Keratinocyte (primary cell): ENCODE measurements around the gene CCNYL1. TPM values are rescaled to one million over a fixed set of nuclear protein-coding genes. Genes with fewer than 3 reads are reported as not detected.

Experiments
- DNase-seq: peaks from one replicate; pipeline ENCODE4 v3.0.0-alpha.2; 2011; ENCODE audit warnings: low read depth, missing footprints, low spot score
- FAIRE-seq: peaks from 2 replicates; lab custom pipeline; 2011; peaks lifted over from hg19 to GRCh38; lab: Jason Lieb, UNC
- H2AFZ ChIP-seq: 2 replicates; pipeline ENCODE4 v1.6.0; 2012; ENCODE audit warnings: low read length, control low read depth, inconsistent platforms; ENCODE audit not compliant: control insufficient read depth
- H3K27ac ChIP-seq: 2 replicates; pipeline ENCODE4 v1.5.1; 2011; ENCODE audit warnings: low read length; ENCODE audit not compliant: control insufficient read depth, insufficient read depth
- H3K27me3 ChIP-seq: 3 replicates; pipeline ENCODE4 v1.6.0; 2011; ENCODE audit warnings: low read length; ENCODE audit not compliant: control insufficient read depth, insufficient read depth; ENCODE audit errors: extremely low read depth
- H3K36me3 ChIP-seq, 2 experiments: 2 replicates in 1 of 2; 3 replicates in 1 of 2; pipeline ENCODE4 v1.5.1; 2011; ENCODE audit warnings: low read length in 2 of 2, mild to moderate bottlenecking in 1 of 2; ENCODE audit not compliant: control insufficient read depth in 2 of 2, insufficient read depth in 2 of 2; ENCODE audit errors: extremely low read depth in 1 of 2
- H3K4me1 ChIP-seq: 3 replicates; pipeline ENCODE4 v1.5.1; 2011; ENCODE audit warnings: low read length; ENCODE audit not compliant: control insufficient read depth, insufficient read depth; ENCODE audit errors: extremely low read depth
- H3K4me2 ChIP-seq: 3 replicates; pipeline ENCODE4 v1.6.0; 2011; ENCODE audit warnings: low read depth, low read length; ENCODE audit not compliant: control insufficient read depth, insufficient read depth; ENCODE audit errors: extremely low read depth
- H3K4me3 ChIP-seq, 3 experiments: fragments of 200-600 bp in 1 of 3; sonication (generic) in 1 of 3; 2 replicates in 2 of 3; 3 replicates in 1 of 3; pipeline ENCODE4 v1.5.1; 2011 to 2016; ENCODE audit warnings: low read length in 3 of 3, mild to moderate bottlenecking in 3 of 3, control low read depth in 2 of 3, inconsistent platforms in 1 of 3, low read depth in 1 of 3, mixed read lengths in 1 of 3, mixed run types in 1 of 3, moderate library complexity in 1 of 3; ENCODE audit not compliant: control insufficient read depth in 2 of 3, insufficient read depth in 2 of 3; ENCODE audit errors: extremely low read depth in 1 of 3
- H3K79me2 ChIP-seq: 2 replicates; pipeline ENCODE4 v1.6.0; 2012; ENCODE audit warnings: low read length; ENCODE audit not compliant: control insufficient read depth, insufficient read depth
- H3K9ac ChIP-seq: 3 replicates; pipeline ENCODE4 v1.6.0; 2011; ENCODE audit warnings: low read length; ENCODE audit not compliant: control insufficient read depth, insufficient read depth; ENCODE audit errors: extremely low read depth
- H3K9me1 ChIP-seq: 3 replicates; pipeline ENCODE4 v1.6.0; 2011; ENCODE audit warnings: low read length; ENCODE audit not compliant: control insufficient read depth, insufficient read depth; ENCODE audit errors: extremely low read depth
- H3K9me3 ChIP-seq: 2 replicates; pipeline ENCODE4 v1.5.1; 2012; ENCODE audit warnings: low read depth, low read length; ENCODE audit not compliant: control insufficient read depth
- H4K20me1 ChIP-seq: 3 replicates; pipeline ENCODE4 v1.6.0; 2011; ENCODE audit warnings: low read length; ENCODE audit not compliant: control insufficient read depth, insufficient read depth; ENCODE audit errors: extremely low read depth
- EZH2 ChIP-seq: IDR thresholded peaks from one replicate; pipeline ENCODE4 v1.6.1; 2012; ENCODE audit warnings: inconsistent platforms, mild to moderate bottlenecking, low read length, moderate library complexity
- dilution Hi-C: fragments of 300-500 bp; cut with MboI; formaldehyde crosslinking; loops from one replicate; pipeline ENCODE4 v1.7.0; 2020; ENCODE audit warnings: low sequenced_read_pairs; ENCODE audit not compliant: extremely low pct_ligation_motif_present
- polyA minus RNA-seq, 3 experiments: library from RNA; depleted of rRNA, polyadenylated mRNA; stranded (reverse); fragments of >200 nt; gene quantifications; 1 replicate in 1 of 3; 2 replicates in 1 of 3; 3 replicates in 1 of 3; pipeline ENCODE4 v1.2.3, GENCODE V29; 2011
- polyA plus RNA-seq, 5 experiments: library from polyadenylated mRNA; depleted of rRNA in 3 of 5; stranded (reverse) in 3 of 5; stranded (forward) in 1 of 5; unstranded in 1 of 5; fragments of >200 nt; gene quantifications; 1 replicate in 1 of 5; 2 replicates in 3 of 5; 3 replicates in 1 of 5; pipeline versions ENCODE4 v1.2.1 to v1.2.3, GENCODE V29; 2011 to 2012; ENCODE audit warnings: missing spikeins in 2 of 5, low read depth in 1 of 5, low replicate concordance in 1 of 5
- TF ChIP-seq, protein P1 (sequence below), 3 experiments: IDR thresholded peaks in 1 of 3; conservative IDR thresholded peaks in 1 of 3; optimal IDR thresholded peaks in 1 of 3; 2 replicates in 2 of 3; 3 replicates in 1 of 3; pipeline versions ENCODE3 to v1.5.1; 2011; ENCODE audit warnings: low read length in 3 of 3, mild to moderate bottlenecking in 3 of 3, moderate library complexity in 2 of 3, control low read depth in 1 of 3, inconsistent platforms in 1 of 3; ENCODE audit not compliant: insufficient read depth in 2 of 3; ENCODE audit errors: extremely low read depth in 1 of 3

CCNYL1 gene
- polyA plus RNA-seq (15.5 to 29.9 TPM (median 19.4 TPM) in 3 replicates), polyA minus RNA-seq (4.0 to 27.5 TPM (median 15.9 TPM) in 3 replicates)
- 4.8 TPM for polyA plus RNA-seq (2011; ENCODE audit: low read depth)
- polyA plus RNA-seq (2011; cell fraction: cytosol; rRNA removed) = 18.3 and 41.5 TPM in 2 replicates
- polyA plus RNA-seq (2011; cell fraction: nucleus; rRNA removed) = 18.6 and 20.0 TPM in 2 replicates
- 7.9 and 24.3 TPM in 2 replicates for polyA plus RNA-seq (2012; ENCODE audit: low replicate concordance)
- 22.3 TPM for polyA minus RNA-seq (2011; cell fraction: cytosol; rRNA and poly(A)+ RNA removed)
- polyA minus RNA-seq (2011; cell fraction: nucleus; rRNA and poly(A)+ RNA removed) = 8.4 and 16.0 TPM in 2 replicates

DNA sequence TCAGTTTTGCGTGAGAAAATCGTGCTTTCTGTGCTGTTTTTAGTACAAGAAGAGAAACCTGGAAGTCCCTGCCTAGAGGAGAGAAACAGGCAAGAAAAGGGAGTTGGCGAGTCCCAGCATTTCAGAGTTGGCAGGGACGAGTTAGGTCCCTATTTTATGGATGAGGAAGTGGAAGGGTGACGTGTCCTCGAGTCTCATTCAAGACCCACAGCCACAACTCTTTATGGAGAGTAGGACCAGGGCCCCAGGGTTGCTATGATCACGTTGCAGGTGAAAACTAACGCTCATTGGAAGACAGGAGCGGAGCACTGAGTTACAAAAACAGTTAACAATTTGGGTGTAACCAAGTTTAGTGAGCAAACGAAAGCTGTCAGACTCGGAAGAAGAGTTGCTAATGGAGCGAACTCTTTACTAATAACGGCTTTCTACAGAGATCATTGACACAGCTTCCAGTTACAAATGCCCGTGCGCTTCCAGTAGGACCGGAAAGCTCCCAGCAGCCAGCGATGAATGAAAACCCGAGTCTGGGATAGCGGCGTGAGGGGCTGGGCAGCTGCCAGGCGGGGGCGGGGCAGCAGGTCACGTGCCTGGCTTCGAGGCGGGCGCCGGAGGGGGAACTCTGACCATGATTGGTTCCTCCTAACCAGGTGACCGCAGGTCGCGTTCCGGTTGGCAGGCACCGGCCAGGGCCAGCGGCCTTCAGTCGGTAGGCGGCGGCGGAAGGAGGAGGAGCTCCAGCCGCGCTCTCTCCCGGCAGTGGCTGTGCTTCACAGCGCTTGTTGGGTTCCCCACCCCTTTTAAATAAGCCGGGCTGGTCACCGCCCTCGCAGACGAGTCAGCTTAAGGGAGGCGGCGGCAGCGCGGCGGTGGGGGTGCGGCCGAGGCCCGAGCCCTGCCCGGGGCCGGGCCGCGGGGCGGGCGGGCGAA lies at the start of gene CCNYL1:
CCNYL1 (plus strand) TSS at position 827 of the 927 bp plus-strand sequence. CDS start 257 bp downstream, outside the sequence.
- Histone ChIP-seq H3K9ac (peak within 1 kb of the TSS; percentile 80), H3K27me3 (no peaks in the 10 kb centered on the region), H3K4me2 (peak within 1 kb of the TSS; percentile 97), H4K20me1 (no peaks in the 10 kb centered on the region), H3K4me3 (peak within 1 kb of the TSS; percentile 91 to 98 (median 92)), H3K4me1 (peaks cover 33% of the 10 kb centered on the region), H3K36me3 (no peaks in the 10 kb centered on the region), H3K9me3 (no peaks in the 10 kb centered on the region), H3K79me2 (peaks cover 32% of the 10 kb centered on the region), H2AFZ (peak within 1 kb of the TSS; percentile 94), H3K27ac (peak within 1 kb of the TSS; percentile 68), H3K9me1 (no peaks in the 10 kb centered on the region)
- dilution Hi-C loops = no loop called here
- DNase-seq (peak; percentile 85), FAIRE-seq (peak; percentile 73)
- no peak for TF ChIP-seq EZH2
- TF ChIP-seq, protein P1, sequence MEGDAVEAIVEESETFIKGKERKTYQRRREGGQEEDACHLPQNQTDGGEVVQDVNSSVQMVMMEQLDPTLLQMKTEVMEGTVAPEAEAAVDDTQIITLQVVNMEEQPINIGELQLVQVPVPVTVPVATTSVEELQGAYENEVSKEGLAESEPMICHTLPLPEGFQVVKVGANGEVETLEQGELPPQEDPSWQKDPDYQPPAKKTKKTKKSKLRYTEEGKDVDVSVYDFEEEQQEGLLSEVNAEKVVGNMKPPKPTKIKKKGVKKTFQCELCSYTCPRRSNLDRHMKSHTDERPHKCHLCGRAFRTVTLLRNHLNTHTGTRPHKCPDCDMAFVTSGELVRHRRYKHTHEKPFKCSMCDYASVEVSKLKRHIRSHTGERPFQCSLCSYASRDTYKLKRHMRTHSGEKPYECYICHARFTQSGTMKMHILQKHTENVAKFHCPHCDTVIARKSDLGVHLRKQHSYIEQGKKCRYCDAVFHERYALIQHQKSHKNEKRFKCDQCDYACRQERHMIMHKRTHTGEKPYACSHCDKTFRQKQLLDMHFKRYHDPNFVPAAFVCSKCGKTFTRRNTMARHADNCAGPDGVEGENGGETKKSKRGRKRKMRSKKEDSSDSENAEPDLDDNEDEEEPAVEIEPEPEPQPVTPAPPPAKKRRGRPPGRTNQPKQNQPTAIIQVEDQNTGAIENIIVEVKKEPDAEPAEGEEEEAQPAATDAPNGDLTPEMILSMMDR (optimal IDR thresholded peaks at IDR 0.05 in 1 of 3, IDR thresholded peaks at IDR 0.05 in 1 of 3, conservative IDR thresholded peaks at IDR 0.05 in 1 of 3; ENCODE audit: extremely low read depth in 1 of 3, insufficient read depth in 2 of 3, low read length in 3 of 3) = no peak

DNA sequence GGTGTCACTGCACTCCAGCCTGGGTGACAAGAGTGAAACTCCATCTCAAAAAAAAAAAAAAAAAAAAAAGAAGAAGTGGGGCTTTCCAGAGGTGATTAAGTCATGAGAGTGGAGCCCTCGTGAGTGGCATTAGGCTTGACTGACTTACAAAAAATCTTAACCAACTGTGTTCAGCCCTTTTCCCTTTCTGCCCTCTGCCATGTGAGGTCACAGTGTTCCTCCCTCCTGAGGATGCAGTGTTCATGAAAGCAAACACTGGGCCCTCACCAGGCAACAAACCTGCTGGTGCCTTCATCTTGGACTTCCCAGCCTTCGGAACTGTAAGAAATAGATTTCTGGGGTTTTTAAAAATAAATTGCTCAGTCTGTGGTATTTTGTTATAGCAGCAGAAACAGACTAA lies 49.2 kb upstream of the CCNYL1 start:
- Histone ChIP-seq H3K9me1 (no peaks in the 10 kb centered on the region), H2AFZ (no peak overlapping the region), H3K36me3 (no peaks in the 10 kb centered on the region), H3K4me1 (no peaks in the 10 kb centered on the region), H3K9ac (no peak overlapping the region), H3K9me3 (no peaks in the 10 kb centered on the region), H3K4me2 (no peak overlapping the region), H4K20me1 (no peaks in the 10 kb centered on the region), H3K27ac (no peak overlapping the region), H3K27me3 (no peaks in the 10 kb centered on the region), H3K4me3 (no peak overlapping the region), H3K79me2 (no peaks in the 10 kb centered on the region)
- FAIRE-seq = no peak
- DNase-seq = no peak
- dilution Hi-C loops = no loop called here
- TF ChIP-seq, protein P1 (optimal IDR thresholded peaks at IDR 0.05 in 1 of 3, IDR thresholded peaks at IDR 0.05 in 1 of 3, conservative IDR thresholded peaks at IDR 0.05 in 1 of 3; ENCODE audit: extremely low read depth in 1 of 3, insufficient read depth in 2 of 3, low read length in 3 of 3) = no peak
- TF ChIP-seq EZH2 = no peak
